Measurements from ENCODE around the gene SAFB.

GRCh38 chr19:5682107-5682482 is 59.2 kb downstream of the SAFB start:
- TF ChIP-seq POLR2AphosphoS5 (IDR thresholded peaks at IDR 0.05; ENCODE audit: low read depth, low read length) (no peak), POLR2A (IDR thresholded peaks at IDR 0.05; ENCODE audit: low read depth, low read length) (no peak), TAF1 (IDR thresholded peaks at IDR 0.05; ENCODE audit: low read depth, low read length) (no peak)

All from GM12891 (cell line).